ENCODE data around the gene TMEM255B. TPM values are rescaled to one million over a fixed set of nuclear protein-coding genes. Genes with fewer than 3 reads are reported as not detected.

Gene TMEM255B
- total RNA-seq, 4 donors from 2014 or later = 1.8 to 17.3 (median 3.5) TPM; not detected in 1

- TF ChIP-seq CTCF (IDR thresholded peaks at IDR 0.05) (no peak), POLR2A (IDR thresholded peaks at IDR 0.05) (no peak)
- Histone ChIP-seq H3K9me3 (no peaks in the 10 kb centered on the region), H3K4me1 (no peaks in the 10 kb centered on the region), H3K36me3 (no peaks in the 10 kb centered on the region), H3K27ac (no peak overlapping the region), H3K27me3 (no peaks in the 10 kb centered on the region), H3K4me3 (no peak overlapping the region)
- DNase-seq = peak in 1 of 3 donors; percentile 41
Measured at GRCh38 chr13:113734099-113734825, 24.8 kb upstream of the TMEM255B start.

- Histone ChIP-seq H3K36me3 (no peaks in the 10 kb centered on the region), H3K27ac (no peak overlapping the region), H3K4me3 (no peak overlapping the region), H3K27me3 (no peaks in the 10 kb centered on the region), H3K4me1 (no peaks in the 10 kb centered on the region), H3K9me3 (no peaks in the 10 kb centered on the region)
- peak in 1 of 3 donors; percentile 19 for DNase-seq
- TF ChIP-seq POLR2A (IDR thresholded peaks at IDR 0.05) (no peak), CTCF (IDR thresholded peaks at IDR 0.05) (no peak)
Measured at GRCh38 chr13:113734826-113735125, 24.2 kb upstream of the TMEM255B start.

GRCh38 chr13:113735194-113735593 lies 23.8 kb upstream of the TMEM255B start:
- no peaks in the 10 kb centered on the region for H3K27me3 ChIP-seq
- TF ChIP-seq CTCF (IDR thresholded peaks at IDR 0.05) (no peak), POLR2A (IDR thresholded peaks at IDR 0.05) (no peak)
- peak in 1 of 3 donors; percentile 16 for DNase-seq

GRCh38 chr13:113735750-113736149 lies 23.3 kb upstream of the TMEM255B start:
- TF ChIP-seq POLR2A (IDR thresholded peaks at IDR 0.05) = no peak
- TF ChIP-seq CTCF (IDR thresholded peaks at IDR 0.05) = no peak
- Histone ChIP-seq H3K27ac (no peak overlapping the region), H3K9me3 (no peaks in the 10 kb centered on the region), H3K4me3 (no peak overlapping the region), H3K4me1 (no peaks in the 10 kb centered on the region), H3K27me3 (no peaks in the 10 kb centered on the region), H3K36me3 (no peaks in the 10 kb centered on the region)
- DNase-seq = peak in 1 of 3 donors; percentile 41

More at GRCh38 chr13:113735194-113735593, 23.8 kb upstream of the TMEM255B start:
- no peaks in the 10 kb centered on the region for H3K9me3 ChIP-seq
- no peak overlapping the region for H3K4me3 ChIP-seq
- no peaks in the 10 kb centered on the region for H3K36me3 ChIP-seq
- H3K4me1 ChIP-seq = no peaks in the 10 kb centered on the region
- H3K27ac ChIP-seq = no peak overlapping the region

GRCh38 chr13:113736258-113736731 lies 22.7 kb upstream of the TMEM255B start:
- TF ChIP-seq CTCF (IDR thresholded peaks at IDR 0.05) (no peak), POLR2A (IDR thresholded peaks at IDR 0.05) (no peak)
- no peak overlapping the region for H3K27ac ChIP-seq
- no peaks in the 10 kb centered on the region for H3K36me3 ChIP-seq
- H3K9me3 ChIP-seq = no peaks in the 10 kb centered on the region
- peaks cover 0 to 3% (median 0%) of the 10 kb centered on the region in 4 donors for H3K4me1 ChIP-seq
- H3K4me3 ChIP-seq = no peak overlapping the region
- peak in 1 of 3 donors; percentile 46 for DNase-seq
- H3K27me3 ChIP-seq = no peaks in the 10 kb centered on the region

All from Peyer's patch (tissue), 4 donors.